Epidermal melanocyte (primary cell): ENCODE results near the gene PRTN3.
A peak's percentile ranks its signal among the peaks of the same experiment; 100 is the strongest.

ENCODE experiments used
- DNase-seq: peaks from one replicate; pipeline ENCODE4 v3.0.0; 2011; ENCODE audit warnings: low spot score; ENCODE audit not compliant: insufficient read length

PRTN3 gene

DNA sequence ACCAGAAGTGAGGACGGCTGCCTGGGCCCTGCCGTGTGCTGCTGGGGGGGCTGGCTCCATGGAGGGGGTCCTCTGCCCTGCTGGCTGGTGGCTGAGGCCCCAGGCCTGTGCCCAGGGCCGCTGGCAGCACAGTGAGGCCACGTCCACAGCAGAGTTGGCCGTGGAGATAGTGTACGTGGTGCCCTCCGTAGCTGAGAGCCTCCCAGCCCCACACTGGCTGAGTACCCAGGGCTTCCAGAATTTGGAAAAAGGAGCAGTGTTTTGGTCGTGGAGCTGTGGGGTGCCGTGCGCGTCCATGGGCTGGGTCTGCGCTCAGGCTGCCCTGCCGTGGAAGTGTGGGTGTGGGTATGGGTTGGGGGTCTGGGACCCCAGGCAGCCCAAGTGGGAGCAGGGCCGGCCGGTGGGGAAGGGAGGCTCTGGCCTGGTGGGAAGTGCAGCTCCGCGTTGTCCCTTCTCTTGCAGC lies 37.7 kb upstream of the PRTN3 start:
- peak; percentile 24 for DNase-seq

GRCh38 chr19:803686-804418 lies 36.9 kb upstream of the PRTN3 start:
- DNase-seq = no peak

- DNase-seq = no peak
These were observed 36.2 kb upstream of the PRTN3 start for GRCh38 chr19:804419-805165.

GRCh38 chr19:805166-805551 lies 35.6 kb upstream of the PRTN3 start:
- no peak for DNase-seq

DNA sequence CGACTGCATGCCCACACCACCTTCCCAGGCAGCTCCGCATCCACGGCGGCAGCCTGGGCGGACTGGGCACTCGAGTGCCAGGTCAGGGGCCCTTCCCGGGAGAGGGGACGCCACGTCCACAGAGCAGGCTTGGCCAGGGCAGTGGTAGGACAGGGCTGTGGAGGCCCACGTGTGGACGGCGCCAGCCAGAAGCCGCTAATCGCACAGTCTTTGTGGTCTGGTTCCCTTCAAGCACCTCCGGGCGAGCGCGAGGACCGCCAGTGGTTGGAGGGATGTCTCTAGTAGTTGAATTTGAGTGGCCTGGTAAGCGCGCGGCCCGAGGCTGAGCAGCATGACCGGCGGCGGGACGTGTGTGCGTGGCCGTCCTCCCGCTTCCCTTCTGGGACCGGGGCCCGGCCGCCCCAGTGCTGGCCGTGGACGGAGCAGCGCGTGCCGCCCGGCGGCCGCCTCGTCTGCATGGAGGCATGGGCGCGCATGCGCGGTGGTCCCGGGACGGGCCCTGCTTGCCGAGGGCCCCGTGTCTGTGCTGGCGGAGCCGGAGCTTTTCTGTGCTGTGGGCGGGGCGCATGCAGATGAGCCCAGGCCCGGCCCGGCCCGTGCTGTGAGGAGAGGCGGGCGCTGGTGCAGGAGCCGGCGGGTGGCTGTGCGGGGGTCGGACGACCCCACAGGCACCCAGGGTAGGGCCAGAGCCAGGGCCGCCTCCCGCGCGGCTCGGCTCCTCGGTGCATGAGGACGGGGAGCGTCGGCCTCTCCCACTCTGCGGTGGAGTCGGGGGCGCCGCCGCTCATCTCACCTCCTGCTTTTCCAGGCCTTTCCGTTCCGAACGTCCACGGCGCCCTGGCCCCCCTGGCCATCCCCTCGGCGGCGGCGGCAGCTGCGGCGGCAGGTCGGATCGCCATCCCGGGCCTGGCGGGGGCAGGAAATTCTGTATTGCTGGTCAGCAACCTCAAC lies 34.9 kb upstream of the PRTN3 start:
- DNase-seq = no peak

GRCh38 chr19:806815-807421 lies 33.9 kb upstream of the PRTN3 start:
- DNase-seq = peak; percentile 19

DNA sequence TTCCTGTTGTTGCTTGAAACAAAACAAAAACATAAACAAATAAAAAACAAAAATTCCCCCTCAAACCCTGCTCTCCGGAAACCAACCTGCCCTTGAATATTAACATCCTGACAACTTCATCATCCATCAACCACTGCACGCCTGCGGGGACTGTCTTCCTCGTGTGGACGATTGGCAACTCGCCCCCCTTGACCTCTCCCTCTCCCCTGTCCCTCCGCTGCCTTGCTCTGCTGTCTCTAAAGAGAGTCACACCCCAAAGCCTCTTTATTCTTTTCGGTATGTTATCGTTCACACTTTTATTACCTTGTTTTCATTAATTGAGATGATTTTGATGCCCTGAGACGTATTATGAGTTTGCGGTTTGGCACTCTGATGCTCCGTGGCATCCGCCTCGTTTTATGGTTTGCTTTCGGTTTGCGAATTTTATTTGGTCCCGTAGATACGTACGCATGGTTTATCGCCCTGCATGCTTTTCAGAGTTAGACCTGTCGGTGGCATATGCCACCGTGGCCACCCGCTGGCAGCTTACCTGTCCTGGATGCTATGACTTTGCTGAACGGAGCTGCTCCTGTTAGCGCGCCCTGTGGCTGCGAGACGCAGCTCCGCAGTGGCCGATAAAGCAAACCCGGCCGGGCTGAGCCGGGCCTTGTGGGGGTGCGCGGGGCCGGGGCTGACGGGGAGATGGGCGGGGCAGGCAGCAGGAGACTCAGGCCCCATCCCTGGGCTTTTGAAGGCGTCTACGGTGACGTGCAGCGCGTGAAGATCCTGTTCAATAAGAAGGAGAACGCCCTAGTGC lies 33.0 kb upstream of the PRTN3 start:
- peak; percentile 28 for DNase-seq

DNA sequence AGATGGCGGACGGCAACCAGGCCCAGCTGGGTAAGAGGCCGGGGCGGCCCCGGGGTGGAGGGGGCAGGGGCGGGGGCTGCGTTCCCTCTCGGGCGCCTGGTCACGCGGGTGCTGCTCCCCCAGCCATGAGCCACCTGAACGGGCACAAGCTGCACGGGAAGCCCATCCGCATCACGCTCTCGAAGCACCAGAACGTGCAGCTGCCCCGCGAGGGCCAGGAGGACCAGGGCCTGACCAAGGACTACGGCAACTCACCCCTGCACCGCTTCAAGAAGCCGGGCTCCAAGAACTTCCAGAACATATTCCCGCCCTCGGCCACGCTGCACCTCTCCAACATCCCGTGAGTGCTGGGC lies 32.4 kb upstream of the PRTN3 start:
- no peak for DNase-seq

GRCh38 chr19:810077-810855 lies 30.5 kb upstream of the PRTN3 start:
- DNase-seq = peak; percentile 21

GRCh38 chr19:810883-811489 lies 29.8 kb upstream of the PRTN3 start:
- DNase-seq = peak; percentile 16

GRCh38 chr19:811506-812048 lies 29.2 kb upstream of the PRTN3 start:
- DNase-seq = peak; percentile 22

GRCh38 chr19:812049-812746 lies 28.6 kb upstream of the PRTN3 start:
- DNase-seq = no peak

- DNase-seq = no peak
These were observed 28.0 kb upstream of the PRTN3 start for GRCh38 chr19:812747-813218.

DNA sequence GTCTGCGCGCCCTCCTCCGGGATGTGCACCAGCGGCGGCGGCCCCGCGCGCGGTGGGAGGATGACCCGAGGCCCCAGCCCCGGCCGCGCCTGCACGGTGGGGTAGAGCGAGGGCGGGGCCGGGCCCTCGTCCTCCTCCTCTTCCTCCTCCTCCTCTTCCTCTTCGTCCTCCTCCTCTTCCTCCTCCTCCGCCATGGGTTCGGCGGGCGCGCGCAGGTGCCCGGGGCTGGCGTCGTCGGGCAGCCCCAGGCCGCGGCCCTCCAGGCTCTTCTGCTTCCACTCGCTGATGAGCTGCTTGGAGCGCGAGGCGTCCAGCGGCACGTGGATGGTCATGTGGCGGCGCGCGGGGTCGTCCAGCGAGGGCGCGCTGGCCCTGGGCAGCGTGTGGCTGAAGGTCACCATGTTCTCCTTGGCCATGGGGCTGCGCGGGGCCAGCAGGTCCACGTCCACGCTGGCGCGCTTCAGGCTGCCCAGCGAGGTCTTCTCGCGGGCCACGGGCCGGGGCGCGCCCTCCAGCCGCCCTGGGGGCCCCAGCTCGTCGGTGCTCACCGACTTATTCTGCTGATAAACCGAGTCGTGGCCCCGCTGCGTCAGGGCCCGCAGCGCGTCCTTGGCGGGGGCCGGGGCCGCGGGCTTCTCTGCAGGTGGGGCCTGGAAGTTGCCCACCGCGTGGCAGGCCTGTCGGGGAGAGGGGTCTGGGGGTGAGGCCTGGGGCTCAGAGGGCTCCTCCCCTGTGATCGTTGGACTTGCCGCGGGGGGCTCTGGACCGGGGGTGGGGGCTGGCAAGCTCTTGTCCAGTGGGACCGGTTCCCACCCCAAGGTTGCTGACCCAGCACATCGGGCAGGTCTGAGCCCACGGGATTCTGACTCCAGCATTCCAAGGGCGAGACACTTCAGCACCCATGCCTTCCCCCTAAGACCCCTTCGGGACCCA lies 27.3 kb upstream of the PRTN3 start:
- DNase-seq = peak; percentile 23

- DNase-seq = peak; percentile 17
These were observed 26.4 kb upstream of the PRTN3 start for GRCh38 chr19:814152-815078.
